Hepatic stellate cell (primary cell): ENCODE results near the gene UNC5B.
"Not testable (repeated sequence)": the region's sequence is repeated elsewhere in the genome, so short reads cannot be mapped to it uniquely, and the experiment has no call there.

ENCODE experiments used
- DNase-seq: peaks from one replicate; pipeline ENCODE4 v3.0.0; 2011; ENCODE audit warnings: low spot score

The UNC5B gene

DNA sequence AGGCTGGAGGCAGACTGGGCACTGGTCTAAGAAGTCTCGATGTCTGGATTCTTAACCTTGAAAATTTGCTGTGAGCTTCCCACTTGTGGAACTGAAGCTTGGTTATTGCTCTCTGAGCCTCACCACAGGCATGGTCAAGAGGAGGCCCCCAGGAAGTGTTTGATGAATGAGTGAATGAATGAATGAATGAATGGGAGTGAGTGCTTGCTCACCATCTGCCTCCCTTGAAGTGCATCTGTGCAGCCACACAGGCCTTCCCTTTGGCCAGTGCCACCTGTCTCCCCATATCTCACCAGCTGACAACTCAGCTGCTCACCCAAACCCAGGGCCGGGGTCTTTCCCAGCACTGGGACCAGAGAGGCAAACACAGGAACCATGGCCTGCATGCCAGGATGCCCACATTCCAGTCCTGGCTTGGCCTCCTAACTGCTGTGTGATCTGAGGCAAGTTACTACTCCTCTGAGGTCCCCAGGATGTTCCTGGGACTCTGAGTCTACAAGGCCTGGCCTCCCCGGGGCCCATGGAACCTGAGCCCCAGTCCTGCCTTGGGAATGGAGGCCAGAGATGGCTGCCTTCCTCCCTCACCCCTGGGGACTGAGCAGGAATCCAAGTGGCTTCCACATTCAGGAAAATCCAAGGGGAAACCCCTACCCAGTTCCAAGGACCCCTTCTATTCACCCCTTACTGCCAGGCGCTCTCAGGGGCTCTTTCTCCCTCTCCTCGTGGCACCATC is 55.3 kb downstream of the UNC5B start:
- DNase-seq = no peak

GRCh38 chr10:71268247-71268691 is 55.9 kb downstream of the UNC5B start:
- peak; percentile 72 for DNase-seq

GRCh38 chr10:71268758-71269157 is 56.4 kb downstream of the UNC5B start:
- peak; percentile 29 for DNase-seq

DNA sequence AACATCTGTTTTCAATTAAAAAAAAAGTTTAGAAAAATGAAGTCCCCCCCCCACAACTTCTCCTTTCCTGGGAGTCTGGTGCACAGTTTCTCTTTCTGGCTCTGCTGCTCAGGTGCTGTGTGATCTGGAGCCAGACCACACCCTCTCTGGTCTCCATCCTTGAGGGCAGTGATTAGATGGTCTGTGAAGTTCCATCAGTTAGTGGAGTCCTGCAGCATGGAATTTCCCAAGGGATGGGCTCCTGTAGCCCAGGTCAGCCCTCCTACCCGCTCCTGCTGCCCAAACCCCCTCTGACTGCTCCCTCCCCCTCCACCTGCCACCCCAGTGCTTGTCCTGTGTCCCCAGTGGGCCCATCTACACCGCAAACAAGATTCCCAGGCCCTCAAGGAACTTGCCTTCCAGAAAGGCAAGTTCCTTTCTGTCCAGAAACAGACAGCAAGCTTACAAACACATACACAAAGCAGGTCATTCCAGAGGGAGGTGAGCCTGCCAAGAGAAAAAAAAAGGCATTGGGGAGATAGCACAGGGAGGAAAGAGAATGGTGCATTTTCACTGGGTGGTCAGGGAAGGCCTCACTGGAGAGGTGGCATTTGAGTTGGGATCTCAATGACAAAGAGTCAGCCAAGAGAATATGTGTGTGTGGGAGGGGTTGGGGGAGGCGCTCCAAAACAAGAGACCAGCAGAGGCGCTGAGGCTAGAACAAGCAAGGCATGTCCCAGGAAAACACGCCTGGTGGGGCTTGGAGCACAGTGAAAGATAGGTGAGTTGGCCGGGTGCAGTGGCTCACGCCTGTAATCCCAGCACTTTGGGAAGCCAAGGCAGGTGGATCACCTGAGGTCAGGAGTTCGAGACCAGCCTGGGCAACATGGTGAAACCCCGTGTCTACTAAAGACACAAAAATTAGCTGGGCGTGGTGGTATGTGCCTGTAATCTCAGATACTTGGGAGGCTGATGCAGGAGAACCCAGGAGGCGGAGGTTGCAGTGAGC is 57.2 kb downstream of the UNC5B start:
- DNase-seq = peak; percentile 32

DNA sequence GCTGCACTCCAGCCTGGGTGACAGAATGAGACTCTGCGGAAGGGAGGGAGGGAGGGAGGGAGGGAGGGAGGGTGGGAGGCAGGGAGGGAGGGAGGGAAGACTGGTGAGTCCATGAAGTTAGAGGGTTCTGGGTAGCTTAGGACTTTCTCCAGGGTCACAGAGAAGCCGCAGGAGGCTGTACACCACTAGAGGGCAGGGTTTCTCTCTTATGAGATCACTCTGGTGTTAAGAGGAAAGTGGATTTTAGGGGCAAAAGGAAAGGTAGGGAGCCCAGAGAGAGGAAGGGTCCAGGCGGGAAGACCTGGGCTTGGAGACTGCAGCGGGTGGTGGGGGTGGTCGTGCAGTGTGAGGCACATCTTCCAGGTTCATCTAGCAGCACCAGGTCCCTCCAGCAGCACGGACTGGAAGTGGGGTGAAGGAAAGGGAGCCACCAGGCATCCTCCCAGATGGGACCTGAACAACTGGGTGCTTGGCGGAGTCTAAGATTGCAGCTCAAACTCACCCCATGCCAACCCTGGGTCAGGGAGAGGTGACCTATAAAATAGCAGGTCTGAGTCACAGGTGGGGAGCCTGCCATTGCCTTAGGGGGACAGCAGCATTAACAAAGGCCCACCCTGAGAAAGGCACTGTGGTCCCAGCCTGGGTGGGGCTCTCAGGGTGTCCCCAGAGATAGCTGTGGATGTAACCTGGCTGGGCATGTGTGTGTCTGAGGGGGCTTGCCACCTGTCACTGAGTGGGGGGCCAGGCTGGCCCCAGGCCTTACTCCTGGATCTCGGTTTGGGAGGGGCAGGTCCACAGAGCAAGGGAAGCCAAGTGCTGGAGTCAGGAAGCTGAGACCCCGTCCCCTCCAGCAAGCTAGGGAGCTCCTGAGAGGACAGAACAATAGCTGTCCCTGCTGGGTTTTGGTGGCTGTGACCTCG is 58.2 kb downstream of the UNC5B start:
- DNase-seq = peak; percentile 94

DNA sequence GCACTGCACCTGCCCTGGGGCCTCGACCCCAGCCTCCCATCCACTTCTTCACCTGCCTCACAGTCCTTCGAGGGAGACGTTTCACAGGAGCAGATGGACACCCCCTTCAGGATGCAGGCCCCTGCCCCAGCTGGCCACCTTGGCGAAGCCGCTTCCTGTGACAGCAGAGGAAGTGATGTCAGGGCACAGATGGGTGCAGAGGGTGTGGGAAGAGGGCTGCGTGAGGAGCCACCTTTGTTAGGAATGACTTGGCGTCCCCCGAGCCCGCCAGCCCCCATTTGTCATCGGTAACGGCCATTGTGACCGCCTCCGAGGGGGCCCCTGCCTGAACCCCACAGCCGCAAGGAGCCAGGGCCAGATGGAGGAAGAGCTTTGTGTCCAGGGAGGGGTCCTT is 59.3 kb downstream of the UNC5B start:
- no peak for DNase-seq

DNA sequence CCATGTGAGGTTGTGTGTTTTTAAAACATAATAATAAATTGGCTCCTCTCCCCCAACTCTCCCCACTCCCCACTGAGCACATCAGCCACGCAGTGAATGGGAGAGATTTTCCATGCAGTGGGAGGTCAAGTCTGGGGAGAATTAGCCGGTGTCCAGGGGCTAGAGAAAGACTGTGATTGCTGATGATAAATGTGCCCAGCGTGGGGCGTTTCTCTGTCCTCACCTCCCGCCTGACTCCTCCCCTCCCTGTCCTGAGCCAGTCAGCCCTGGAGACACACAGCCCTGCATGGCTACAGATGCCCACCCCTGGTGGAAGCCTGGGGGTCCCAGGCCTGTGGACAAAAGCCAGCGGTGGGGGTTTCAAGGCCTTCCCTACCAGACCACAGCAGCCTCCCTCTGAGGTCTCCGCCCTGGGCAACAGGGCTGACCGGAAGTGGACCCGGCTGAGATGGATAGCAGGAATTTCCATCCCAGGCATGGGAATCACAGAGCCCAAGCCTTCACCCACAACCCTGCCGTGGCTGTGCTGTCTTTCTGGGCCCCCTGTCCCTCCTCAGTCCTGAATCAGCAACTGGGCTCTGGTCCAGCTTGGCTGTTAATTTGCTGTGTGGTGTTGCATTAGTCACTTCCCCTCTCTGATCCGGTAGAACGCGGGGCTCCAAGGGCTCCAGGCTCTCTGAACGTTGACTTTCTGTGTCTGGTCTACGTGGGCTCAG is 59.8 kb downstream of the UNC5B start:
- peak; percentile 77 for DNase-seq

GRCh38 chr10:71272974-71273373 is 60.6 kb downstream of the UNC5B start:
- DNase-seq = not testable (repeated sequence)

GRCh38 chr10:71273506-71273905 is 61.1 kb downstream of the UNC5B start:
- no peak for DNase-seq

- no peak for DNase-seq
Measured at GRCh38 chr10:71274901-71275796, 62.8 kb downstream of the UNC5B start.

GRCh38 chr10:71276873-71277272 is 64.5 kb downstream of the UNC5B start:
- DNase-seq = no peak

DNA sequence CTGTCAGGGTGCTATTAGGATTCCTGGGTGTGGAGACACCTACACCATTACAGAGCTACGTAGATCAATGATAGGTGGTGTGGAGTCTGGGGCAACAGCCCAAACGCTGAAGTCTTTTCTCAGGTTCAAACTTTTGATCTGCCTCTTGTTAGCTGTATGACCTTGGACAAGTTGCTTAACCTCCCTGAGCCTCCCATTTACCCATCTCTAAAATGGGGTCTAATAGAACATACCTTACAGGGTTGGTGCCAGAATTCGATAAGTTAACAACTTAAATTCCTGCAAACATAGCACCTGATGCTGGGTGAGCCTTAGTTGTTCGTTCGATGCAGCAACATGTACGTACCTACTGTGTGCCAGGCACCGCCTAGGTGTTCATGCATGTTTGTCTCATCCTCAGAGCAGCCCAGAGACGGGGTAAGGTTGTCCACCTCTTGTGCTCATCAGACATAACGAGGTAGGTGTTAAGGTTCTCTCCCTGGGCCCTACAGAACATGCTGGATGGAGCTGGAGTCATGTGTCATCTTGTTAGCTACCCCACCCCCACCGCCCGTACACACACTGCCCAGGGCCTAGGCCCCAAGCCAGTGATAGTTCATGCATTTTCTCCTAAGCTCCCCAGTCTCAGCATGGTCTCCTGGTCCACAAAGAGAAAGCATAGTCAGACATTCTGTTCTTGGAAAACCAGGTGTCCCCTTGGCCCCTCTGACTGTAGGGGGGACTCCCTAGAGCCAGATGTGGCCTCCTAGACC is 65.7 kb downstream of the UNC5B start:
- no peak for DNase-seq

DNA sequence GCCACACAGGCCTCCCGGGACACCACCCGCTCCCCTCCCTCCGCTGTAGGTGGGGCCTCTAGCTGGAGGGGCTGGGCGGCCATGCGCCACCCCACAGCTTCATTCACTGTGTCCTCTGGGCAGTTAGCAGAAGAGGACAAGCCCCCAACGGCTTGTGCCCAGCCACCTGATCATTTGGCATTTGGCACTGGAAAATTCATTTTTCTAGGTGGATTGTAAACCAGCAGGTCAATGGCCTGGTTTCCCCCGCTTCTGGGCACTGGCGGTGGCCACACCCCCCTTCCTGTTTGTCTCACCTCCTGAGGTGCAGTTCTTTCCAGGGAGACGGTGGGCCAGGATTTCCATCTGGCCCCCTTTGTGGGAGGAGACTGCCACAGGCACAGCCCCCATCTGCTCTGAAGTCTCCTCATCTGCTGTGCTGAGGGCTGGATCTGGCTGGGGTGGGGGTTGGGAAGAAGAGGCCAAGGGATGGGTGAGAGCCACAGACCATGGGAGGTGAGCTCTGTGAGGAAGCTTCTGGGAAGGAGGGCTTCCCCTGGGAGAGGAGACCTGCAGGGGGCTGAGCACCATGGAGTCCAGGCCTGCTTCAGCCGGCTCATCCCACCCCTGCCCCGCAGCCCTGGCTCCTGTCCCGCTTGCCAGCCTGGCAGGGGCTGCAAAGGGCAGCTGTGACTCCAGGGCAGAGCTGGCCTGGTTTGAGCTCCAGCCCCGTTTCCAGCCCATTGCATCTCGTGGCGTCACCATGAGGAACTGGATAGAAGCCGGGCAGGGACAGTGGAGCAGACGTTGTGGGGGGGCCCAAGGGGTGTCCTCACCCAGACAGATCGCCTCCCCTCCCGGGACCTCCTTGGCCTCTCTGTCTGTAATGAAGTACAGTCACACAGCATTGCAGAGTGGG is 66.6 kb downstream of the UNC5B start:
- no peak for DNase-seq

- DNase-seq = no peak
Measured at GRCh38 chr10:71279590-71280170, 67.3 kb downstream of the UNC5B start.

- DNase-seq = no peak
Measured at GRCh38 chr10:71280216-71280615, 67.8 kb downstream of the UNC5B start.

DNA sequence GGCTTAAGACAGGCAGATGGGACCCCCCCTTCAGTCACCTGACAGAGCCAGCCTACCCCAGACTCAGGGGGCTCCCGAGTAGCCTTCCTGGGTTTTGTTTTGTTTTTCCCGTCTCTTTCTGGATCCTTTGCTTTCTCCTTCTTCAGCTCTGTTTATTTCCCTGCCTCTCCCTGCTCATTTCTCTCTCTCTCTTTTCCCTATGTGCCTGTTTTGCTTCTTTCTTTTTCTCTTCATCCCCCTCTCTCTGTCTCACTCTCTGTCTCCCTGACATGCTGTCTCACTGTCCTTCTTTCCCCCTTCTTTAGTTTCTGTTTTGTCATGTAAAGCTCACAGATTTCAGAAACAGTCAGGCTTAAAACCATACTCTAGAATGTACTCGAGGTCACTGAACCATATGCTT is 68.5 kb downstream of the UNC5B start:
- DNase-seq = no peak

- no peak for DNase-seq
Measured at GRCh38 chr10:71281646-71282322, 69.4 kb downstream of the UNC5B start.

GRCh38 chr10:71282323-71282680 is 69.9 kb downstream of the UNC5B start:
- no peak for DNase-seq
